ENCODE results near the gene TCF7L2.

Gene TCF7L2

GRCh38 chr10:112967200-112967599 is 17.2 kb downstream of the TCF7L2 start:
- no peak for DNase-seq

DNA sequence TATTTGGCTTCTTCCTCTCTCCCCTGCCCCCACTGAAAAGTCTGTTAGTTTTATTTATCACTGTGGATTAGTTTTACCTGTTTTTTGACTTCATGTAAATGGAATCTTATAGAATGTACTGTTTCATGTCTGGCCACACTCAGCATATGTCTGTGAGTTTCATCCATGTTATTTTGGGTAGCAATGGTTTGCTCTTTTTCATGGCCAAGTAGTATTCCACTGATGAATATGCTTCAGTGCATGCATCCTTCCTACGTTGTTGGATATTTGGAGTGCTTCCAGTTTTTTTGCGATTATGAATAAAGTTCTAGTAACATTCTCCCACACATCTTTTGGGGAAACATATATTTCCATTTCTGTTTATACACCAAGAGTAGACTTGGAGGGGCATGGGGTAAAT is 19.1 kb downstream of the TCF7L2 start:
- no peak for DNase-seq

GRCh38 chr10:112969542-112969941 is 19.5 kb downstream of the TCF7L2 start:
- DNase-seq = no peak

- no peak for DNase-seq
Observed at GRCh38 chr10:112970021-112970420, 20.0 kb downstream of the TCF7L2 start.

- DNase-seq = no peak
Observed at GRCh38 chr10:112972606-112973005, 22.6 kb downstream of the TCF7L2 start.

DNA sequence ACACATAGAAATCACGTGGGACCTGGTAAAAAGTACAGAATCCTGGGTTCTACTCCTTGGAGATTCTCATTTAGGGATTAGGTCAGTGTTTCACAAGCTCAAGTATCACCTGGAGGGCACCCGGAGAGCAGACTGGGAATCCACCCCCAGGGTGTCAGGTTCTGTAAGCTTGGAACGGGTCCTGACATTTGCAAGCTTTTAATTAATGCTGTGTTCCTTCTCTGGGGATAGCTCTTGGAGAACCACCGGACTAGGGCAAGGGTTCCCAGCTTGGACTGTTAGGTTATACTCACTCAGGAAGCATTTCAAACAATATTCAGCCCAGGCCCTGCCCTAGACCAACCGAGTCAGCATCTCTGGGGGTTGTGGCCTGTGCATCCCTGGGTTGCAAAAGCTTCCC is 23.0 kb downstream of the TCF7L2 start:
- DNase-seq = no peak

GRCh38 chr10:112973805-112974204 is 23.8 kb downstream of the TCF7L2 start:
- DNase-seq = no peak

DNA sequence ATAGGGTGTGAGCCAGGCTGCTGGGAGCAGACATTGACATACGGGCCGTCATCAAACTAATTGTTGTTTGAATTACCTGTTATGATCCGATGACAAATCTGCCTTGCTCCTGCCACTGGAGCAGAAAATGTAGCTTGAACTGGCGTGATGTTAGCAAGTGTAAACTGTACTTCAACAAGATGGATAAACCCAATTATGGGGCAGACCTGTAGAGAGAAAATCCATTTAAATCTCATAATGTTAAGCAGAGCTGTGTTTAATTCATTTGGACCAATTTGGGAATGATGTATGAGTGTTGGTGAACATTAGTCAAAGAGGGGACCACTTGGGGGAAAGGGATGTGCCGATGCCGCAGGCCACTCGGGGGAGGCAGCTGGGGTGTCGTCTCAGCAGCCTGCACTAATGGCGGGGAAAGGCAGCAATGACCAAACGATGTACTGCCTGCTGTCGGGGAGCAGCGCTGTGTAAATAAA is 27.4 kb downstream of the TCF7L2 start:
- DNase-seq = no peak

DNA sequence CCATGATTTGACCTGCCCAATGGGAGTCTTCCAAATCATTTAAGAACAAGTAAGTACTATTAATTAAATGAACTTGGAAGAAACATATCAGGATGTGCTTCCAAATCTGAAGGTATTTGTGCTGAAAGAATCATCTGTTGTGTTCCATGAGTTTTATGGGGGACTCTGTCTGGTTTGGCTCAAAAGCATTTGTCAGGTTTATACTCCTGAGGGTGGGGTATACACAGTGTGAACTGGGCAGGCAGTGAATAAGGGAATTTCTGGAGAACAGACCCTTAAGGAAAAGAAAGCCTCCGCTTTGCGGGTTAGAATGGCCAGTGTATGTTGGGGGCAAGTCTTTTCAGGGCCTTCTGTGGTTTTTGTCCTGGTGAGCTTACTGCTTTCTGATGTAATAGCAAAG is 29.9 kb downstream of the TCF7L2 start:
- DNase-seq = no peak

GRCh38 chr10:112980937-112981336 is 30.9 kb downstream of the TCF7L2 start:
- no peak for DNase-seq

DNA sequence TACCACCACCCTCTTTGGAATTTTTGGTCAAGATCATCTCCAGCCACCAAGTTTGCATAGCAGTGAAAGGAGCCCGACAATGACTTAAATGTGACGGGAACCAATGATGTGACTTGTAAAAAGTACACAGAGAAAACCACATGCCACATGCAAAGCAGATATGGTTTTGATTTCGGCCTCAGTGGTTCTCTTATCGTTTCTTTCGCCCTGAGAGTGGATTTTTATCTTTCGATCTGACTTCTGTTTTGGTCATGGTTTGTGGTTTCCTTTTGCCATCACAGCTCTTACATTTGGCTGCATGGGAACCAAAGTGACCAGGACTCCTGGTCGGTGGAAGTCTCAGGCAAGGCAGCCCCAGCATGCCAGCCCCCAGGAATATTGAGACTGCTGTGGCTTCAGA is 31.5 kb downstream of the TCF7L2 start:
- DNase-seq = peak; percentile 2

DNA sequence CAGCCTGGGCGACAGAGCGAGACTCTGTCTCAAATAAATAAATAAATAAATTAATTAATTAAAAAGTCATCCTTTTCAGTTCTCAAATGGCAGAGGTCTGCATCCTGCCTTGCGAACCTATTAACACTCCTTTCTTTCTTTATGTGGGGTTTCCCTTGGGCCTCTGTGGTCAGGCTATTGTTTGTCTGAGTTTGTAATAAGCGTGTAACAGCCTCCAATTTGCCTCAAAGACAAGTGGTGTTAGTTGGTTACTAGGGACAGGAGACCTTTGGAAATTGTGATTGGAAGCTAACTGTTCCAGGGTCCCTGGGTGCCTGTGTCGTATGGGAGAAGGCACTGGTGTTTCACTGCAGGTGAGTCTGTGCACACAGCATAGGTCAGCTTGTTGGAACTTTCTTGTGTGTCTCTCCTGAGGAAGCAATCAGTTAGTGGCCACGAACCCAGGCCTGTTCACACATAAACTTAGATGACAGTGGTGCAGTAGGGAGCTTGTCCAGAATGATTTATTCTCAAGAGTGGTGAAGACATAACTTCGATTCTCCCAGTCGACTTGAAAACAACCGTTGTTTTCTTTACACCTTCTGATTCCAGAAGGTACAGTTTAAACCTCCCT is 33.5 kb downstream of the TCF7L2 start:
- no peak for DNase-seq

- no peak for DNase-seq
Observed at GRCh38 chr10:112984756-112985155, 34.7 kb downstream of the TCF7L2 start.

- no peak for DNase-seq
Observed at GRCh38 chr10:112985690-112986543, 35.9 kb downstream of the TCF7L2 start.

GRCh38 chr10:112986544-112987190 is 36.6 kb downstream of the TCF7L2 start:
- DNase-seq = no peak

DNA sequence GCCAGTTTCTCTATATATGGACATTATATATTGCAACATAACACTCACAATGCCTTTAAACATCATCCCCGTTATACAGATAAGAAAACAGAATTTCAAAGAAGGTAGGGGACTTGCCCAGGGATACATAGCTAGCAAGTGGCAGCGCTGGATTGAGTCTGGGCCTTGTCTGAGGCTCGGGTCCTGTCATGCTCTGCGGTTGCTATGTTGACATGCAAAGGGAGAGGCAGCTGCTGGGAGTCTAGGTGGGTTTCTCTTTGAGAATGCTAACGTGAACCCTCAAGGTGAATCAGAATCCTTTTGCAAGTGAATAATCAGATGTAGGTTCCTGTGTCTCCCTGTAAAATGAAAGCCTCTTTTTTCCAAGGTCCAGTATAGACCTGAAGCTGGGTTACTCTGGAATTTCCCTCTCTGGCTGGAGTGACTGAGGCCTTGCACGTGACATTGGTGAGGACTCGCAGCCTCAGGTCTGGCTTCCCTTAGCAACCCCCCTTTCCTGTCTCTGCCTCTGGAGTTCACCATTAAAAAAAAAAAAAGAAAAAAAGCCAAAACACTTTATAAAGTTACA is 38.9 kb downstream of the TCF7L2 start:
- DNase-seq = no peak

- no peak for DNase-seq
Observed at GRCh38 chr10:112989826-112990225, 39.8 kb downstream of the TCF7L2 start.

GRCh38 chr10:112990271-112990670 is 40.2 kb downstream of the TCF7L2 start:
- DNase-seq = no peak

DNA sequence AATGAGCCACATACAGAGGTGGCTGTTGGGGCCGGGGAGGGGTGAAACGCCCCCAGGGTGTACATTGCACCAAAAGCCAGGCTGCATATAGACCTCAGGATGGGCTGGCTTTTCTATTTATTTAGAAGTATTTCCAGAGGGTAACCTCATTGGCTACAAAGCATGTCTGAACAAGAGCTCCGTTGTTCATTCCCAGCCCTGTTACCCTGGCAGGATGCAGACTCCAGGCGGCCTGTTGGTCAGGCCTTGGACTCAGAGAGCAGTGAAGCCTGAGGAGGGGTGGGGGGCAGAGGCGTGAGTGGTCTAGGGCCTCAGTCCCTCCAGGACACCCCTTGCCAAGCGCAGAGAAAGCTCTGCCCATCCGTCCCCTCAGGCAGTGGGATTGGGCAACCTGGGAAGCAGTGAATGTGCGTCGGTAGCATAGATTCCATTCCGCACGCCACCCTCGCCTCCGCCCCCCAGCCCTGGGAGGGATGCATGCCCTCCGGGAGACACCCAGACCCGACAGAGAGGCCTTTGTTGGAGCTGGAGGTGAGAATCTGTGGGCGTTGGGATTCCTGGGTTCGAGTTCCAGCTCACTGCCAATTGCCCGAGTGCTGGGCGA is 41.9 kb downstream of the TCF7L2 start:
- no peak for DNase-seq

- DNase-seq = no peak
Observed at GRCh38 chr10:112996462-112996861, 46.4 kb downstream of the TCF7L2 start.

- DNase-seq = no peak
Observed at GRCh38 chr10:112999102-112999501, 49.1 kb downstream of the TCF7L2 start.

DNA sequence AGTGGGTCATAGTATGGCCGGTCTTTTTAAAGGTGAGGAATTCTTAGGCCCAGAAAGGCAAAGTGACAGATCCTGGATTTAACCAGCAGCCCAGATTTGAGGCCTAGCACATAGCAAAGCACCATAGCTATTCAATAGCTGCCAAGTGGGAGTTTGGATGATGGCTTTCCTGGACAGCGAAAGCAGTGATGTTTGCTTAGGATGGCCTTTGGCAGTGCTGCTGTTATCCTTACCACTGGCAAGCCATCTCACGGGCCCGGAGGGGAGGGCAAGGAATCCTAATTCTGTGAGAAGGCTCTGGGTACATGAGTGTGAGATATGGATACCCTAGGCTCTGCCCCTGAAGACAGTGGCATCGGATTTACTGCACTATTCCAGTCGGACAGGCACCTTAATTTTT is 50.4 kb downstream of the TCF7L2 start:
- DNase-seq = no peak
